T-helper 22 cell (primary cell): ENCODE data around the gene CFAP141.

Source experiments
- DNase-seq: peaks from one replicate; pipeline ENCODE4 v3.0.0-alpha.2; 2020; ENCODE audit warnings: low read depth

The CFAP141 gene

DNA sequence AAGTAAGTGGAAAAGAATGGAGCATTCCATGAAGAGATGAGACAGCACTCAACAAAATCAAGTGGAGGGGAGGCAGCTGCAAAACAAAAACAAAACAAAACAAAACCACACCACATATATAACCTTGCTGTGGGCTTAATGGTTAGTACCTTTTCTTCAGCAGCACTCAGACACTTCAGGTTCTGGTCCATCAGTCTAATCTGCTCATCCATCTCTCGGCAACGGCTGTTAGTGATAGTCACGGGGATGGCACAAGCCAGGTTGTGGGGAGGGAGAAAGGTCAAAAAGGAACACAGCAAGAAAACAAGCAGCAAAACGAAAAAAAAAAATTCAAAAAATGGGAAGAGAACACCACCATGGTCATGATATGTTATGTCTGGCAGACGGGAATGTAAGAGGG is 34.3 kb downstream of the CFAP141 start:
- DNase-seq = no peak

DNA sequence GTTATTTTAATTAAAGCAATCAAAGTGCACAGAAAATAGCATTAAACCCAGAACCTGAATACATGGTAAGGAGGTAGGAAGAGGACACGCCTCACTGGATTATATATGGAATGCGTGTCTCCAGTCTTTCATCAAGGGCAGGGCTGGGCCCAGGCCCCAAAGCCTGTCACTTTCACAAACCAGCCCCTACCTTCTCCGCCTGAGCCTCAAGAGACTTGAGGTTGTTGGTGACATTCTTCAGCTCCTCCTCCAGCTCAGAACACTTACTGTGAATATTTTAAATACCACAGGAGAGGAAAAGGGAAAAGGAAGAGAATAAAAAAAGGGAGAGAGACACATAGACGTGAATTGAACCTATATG is 34.9 kb downstream of the CFAP141 start:
- no peak for DNase-seq

DNA sequence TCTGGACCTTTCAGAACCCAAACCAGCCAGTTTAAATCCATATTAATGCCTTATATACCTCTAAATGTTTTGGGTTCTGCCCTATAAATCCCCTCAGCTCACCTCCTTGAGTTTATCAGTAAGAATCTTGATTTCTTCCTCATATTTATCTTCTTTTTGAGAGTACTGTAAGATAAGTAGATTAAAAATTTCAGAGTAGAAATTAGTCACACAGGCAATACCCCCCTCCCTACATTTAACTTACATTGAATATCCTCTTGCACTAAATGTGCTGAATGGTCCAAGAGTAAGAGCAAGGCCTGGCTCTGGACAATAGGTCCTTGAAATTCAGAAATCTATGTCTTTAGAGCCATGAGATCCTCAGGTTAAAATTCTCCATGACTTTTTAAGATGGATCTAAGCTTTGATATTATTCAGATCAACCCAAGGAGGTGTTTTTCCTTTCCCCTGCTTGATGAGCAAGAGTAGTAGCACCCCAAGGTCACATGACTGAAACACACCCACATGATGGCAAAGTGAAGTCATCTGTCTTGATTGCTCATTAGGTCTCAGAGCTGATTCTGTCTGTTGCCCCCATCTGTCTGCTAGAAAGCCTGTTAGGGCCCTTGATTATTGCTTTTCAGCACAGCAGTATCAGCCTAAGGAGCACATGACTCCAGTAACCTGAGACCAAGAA is 35.4 kb downstream of the CFAP141 start:
- DNase-seq = no peak

DNA sequence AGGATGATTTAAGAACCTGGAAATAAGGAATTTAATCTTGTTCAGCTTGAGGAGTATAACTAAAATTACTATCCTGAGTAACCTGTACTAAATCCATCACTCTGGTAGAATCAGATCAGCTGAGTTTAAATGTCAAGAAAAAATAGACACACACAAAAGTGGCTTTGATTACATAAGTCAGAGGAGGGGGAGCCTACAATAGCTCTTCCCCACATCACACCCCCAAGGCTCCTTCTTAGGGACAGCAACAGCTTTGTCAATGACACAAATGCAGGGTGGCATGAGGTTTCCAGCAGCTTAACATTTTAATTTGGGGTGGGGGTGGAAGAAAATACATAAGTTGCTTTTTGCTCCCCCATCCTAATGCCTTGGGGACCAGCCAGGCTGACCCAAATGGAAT is 38.7 kb downstream of the CFAP141 start:
- DNase-seq = no peak

DNA sequence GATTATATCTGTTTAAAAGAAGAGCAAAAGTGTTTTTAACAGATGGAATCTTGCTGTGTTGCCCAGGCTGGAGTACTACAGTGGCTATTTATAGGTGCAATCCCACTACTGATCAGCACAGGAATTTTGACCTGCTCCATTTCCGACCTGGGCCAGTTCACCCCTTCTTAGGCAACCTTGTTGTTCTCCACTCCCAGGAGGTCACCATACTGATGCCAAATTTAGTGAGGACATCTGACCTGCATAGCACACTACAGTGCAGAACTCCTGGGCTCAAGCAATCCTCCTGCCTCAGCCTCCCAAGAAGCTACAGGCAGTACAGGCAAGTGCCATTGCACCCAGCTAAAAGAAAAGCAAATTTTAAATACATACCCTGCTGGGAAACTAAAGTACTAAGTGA is 39.9 kb downstream of the CFAP141 start:
- DNase-seq = no peak

DNA sequence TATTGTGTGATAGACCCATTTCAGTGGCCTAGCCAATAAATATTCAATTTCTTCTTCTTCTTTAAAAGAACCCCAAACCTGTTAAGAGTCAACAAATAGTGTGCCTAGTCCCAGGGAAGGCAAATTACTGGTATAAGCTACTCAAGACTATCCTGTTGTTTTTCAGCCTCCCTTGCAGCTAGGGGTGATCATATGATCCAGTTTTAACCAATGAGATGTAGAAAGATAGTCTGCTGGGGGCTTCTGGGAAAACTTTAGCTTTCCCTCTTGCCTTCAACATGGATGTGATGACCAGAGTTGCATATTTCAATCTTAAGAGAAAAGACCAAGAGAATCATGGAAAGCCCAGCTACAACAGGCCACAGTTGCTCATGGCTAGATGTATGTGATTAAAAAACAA is 46.6 kb downstream of the CFAP141 start:
- no peak for DNase-seq

DNA sequence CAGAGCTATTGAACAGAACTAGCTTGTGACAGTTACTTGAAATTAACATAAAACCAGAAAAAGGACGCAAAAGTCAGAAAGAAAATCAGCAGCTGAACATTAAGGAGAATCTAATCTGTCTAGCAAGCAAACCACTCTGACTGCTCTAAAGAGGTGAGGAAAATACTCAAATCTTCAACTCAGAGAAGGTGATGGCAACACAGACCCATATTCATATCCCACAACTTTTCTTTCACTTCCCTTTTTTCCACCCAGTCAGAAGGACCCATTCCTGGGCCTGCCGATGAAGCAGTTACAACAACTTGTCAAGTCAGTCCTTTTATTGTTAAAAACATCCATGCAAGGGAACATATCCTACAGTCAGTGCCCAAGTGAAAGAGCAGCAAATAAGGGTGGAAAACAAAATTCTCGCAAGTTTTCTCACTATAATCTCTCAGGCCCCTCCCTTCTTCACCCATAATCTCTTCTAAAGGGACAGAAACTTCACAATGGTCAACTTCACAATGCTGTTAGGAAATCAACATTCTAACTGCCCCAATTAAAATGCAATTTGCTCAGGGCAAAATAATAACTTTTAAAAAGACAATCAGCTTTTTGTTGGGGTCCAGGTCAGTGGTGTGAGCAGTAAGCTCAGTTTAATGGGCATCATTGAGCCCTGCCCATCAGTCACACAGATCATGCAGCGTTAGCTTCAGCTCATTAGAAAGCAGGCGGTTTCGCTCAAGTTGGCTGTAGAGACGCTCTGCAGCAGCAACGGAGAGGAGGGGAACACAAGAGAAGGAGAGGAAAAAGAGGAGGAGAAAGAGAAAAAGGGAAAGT is 47.6 kb downstream of the CFAP141 start:
- no peak for DNase-seq

DNA sequence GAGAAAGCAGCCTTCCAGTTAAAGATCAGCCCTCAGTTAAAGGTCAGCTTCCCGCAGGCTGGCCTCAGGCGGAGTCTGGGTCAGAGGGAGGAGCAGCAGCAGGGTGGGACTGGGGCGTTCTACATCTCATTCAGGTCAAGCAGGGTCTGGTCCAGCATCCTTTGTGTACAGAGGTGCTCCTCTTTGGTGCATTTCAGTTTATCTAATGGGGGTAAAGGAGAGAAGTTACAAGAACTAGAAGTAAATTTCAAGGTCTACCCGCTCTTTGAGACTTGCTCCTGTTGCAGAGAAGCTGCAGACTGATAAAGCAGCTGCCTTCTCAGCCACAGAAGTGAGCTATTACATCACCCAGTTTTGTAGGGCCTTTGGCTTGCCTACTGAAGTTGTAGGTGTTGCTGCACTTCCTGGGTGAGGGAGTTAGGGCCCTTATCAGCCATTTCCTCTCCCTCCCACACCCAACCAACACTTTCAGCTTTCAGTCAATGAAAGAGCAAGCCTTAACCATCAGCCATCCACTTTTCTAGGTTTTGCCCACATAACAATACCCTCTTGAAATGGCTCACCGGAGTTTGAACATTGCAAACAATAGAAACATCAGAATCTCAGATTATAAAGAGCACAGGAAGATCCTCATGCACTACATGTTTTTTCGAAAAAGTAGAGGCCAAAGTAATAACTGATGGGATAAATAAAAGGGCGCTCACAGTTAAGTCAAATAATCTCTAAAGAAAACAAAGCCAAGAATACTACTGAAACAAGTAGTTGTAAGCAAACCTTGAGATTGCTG is 48.4 kb downstream of the CFAP141 start:
- DNase-seq = peak; percentile 62

DNA sequence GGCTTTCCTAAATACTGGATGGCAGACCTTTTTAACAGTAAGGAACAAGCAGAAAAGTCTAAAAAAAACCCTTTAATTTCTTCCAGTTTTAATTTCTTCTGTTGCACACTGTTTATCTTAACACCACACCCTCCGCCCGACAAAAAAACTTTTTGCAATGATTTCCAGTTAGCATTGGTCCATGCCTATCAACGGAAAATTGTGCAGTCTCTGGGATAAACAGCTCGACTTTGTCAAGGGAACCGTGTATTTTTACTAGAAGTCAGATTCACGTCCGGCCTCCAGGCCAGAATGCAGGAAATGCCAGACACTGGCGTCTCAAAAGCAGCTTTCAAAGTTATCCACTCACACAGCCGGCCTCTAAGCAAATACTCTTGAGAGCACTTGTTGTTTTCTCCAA is 50.9 kb downstream of the CFAP141 start:
- no peak for DNase-seq

DNA sequence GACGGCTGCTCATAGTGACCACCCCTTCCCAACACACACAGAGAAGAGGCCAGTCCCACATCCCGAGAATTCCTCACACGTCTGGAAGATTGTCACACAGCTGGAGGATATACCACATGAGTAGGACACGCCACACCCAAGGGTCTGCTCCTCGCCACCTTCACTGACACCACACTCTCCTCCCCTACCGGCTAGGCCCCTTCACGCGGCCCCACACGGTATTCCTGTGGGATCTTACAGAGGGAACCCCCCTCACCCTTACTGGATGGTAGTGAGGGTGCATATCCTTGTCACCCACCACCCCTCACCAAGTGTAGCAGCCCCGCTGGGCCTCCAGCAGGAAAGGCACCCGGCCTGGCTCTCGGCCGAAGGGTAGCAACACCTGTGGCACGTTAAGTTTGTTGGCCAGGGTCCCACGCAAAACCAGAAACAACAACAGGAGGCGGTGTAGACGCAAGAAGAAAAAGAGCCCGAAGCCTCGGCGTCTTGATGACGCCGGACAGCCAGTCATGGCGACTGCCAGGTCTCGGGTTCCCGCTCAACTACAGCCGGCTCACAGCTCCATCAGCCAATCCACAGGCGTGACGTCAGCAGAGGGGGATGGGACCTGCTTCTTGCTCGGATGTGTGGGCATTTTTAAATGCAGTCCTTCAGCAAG is 51.5 kb downstream of the CFAP141 start, which contains the start of gene NUP210L:
TSS of gene NUP210L (minus strand) at position 540 of the 658 bp plus-strand sequence.
- no peak for DNase-seq

DNA sequence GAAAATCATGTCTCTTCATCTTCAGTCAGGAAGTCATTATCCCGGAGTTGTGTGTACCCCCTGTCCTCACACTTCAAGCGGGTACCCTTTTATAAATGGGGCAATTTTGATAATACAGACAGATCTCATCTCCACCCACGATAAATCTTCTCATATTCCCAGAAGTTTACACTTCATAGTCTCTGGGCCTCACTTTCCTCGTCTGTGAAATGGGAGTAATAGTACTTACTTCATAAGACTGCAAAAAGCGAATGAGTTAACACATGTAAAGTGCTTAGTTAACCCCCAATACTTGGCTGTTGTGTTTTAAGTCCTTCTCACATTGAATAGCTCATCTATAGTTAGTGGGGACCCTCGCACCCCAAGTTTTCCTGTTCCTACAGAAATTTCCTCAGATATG is 52.1 kb downstream of the CFAP141 start:
- no peak for DNase-seq

DNA sequence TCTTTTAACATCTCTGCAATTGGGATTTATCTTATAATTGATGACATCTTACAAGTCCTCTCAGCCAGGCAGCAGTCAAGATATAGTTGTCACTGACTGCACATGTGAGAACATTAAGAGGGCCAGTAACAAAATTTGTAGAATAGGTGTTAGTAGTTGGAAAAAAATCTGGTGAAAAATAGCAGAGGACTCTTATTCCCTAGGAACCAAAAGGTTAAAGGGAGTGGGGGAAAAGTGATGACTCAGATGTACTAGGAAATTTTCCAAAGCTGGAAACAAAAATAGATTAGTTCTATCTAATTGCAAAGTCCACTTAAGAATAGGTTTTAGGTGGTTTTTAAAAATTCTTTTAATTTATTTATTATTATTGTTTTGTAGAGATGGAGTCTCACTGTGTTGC is 54.8 kb downstream of the CFAP141 start:
- no peak for DNase-seq
